Activated CD4-positive, alpha-beta T cell treated with anti-CD3 and anti-CD28 coated beads for 24 hours (primary cell): Measurements from ENCODE around the gene FBXO2.
A peak's percentile ranks its signal among the peaks of the same experiment; 100 is the strongest.

Experiments used
- DNase-seq, 2 donors: peaks; one replicate each; pipeline ENCODE4 v3.0.0-alpha.2; 2020; ENCODE audit warnings: low read depth in 2 of 2

The FBXO2 gene

DNA sequence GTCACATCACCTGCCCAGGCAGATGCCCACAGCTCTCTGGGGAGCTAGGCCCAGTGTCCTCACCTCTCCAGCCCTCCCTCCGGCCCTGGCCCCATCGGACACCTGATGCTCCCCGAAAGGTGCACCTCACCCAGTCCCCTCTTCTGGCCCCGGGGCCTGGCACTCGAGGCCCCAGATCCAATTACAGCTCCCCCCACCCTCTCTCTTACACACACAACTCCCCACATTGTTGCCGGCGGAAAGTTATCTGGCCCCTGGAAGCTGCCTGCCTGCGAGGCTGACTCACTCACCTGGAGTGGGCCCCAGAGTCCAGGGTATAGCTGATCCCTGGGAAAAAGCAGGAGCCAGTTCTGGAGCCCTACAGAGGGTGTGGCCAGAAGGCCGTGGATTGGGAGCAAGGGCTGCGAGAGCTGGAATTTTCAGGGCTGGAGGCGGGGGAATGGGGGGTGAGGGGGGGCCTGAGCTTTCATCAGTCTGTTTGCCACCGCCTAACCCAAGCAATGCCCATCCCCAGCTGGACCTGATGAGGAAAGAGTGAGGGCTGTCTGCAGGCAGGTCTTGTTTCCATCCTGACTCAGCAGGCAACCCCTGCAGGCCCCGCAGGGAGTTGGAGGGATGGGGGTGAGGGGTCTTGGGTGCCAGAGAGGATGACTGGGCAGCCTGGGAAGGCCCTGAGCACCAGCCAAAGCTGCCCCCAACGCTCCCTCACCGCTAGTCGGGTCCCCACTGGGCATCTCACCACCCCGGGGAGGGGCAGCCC, 948 bp downstream of the FBXO2 start:
- no peak for DNase-seq

GRCh38 chr1:11652203-11652780, 1.9 kb downstream of the FBXO2 start:
- DNase-seq: no peak

DNA sequence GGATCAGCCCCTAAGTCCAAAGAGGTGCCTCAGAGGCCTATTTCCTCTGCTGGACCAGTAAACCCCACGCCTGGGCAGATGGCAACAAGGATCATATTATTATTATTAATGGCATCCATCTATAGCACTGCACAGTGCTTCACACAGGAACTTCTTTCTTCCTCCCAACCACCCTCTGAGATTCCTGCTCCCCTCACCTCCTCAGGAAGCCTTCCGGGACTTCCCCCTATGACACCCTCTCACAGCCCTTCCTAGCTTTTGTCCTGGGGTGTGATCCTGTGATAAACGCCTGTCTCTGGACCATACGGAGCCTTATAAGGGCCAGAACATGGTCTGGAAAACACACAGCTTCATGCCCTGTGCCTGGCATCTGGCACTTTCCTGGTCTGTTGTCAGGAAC, 3.2 kb downstream of the FBXO2 start:
- DNase-seq: no peak

DNA sequence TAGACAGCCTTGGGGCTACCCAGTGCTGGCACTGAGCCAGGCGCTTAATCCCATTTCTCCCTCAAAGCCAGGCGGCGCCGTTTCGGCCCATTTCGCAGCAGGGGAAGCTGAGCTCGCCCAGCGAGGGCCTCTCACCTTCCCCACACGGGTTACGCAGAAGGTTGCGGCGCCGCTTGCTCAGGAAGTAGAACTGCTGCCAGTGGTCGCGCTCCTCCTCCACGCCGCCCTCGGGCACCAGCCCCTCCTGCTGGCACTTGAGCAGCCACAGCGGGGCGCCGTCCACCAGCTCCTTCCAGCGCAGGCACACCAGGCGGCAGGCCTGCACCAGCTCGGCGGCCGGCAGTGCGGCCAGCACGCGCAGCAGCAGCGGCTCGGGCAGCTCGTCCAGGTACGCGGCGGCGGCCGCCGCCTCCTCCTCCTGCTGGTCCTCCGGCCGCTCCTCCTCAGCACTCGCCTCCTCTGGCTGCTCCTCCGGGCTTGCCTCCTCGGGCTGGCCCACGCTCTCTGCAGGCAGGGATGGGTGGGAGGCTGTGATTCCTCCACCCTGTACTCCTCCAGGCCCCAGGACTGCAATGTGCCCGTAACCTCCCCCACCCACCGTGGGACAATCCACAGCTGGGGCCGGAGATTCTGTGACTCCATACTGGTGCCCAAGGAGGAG, 3.8 kb downstream of the FBXO2 start:
- DNase-seq: peak; percentile 58 to 68

GRCh38 chr1:11649624-11650330, 4.5 kb downstream of the FBXO2 start:
- no peak for DNase-seq

GRCh38 chr1:11649237-11649623, 5.0 kb downstream of the FBXO2 start:
- no peak for DNase-seq

DNA sequence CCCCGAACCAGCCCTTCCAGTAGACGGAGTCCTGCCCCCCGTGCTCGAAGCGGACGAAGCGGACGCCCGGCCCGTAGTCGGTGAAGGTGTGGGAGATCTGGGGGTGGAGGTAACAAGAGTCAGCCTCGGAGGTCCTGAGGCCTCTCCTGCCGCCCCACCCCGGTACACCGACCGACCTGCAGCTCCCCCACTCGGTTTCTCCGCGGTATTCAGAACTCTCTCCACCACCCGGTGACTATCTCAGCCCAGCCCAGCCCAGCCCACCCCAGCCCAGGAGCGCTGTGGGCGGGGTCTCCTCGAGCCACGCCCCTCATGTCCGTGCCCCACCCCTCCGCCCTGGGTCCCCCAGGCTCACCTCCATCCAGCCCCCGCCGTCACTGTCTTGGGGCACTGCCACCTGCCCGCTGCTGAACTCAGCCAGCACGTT, 5.5 kb downstream of the FBXO2 start:
- peak in 1 of 2 donors; percentile 30 for DNase-seq

DNA sequence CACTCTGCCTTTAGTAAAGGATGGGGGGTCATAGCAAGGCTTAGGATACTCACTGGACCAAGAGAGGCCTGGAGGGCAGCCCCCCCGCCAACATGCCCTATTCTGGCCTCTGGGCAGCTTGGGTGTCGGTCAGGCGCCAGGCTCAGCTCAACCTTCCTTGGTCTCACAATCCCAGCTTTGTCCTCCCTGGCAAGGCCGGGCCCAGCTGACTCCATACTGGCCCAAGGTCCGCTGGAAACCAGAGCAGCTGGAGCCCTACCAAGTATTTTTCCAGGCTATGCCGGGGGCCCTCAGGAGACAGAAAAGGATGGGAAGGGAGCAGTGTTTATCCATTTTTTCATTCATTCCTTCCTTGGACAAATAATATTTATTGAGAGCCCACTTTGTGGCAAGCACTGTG, 6.2 kb downstream of the FBXO2 start:
- DNase-seq: no peak

GRCh38 chr1:11647333-11647732, 6.9 kb downstream of the FBXO2 start:
- no peak for DNase-seq

- DNase-seq: no peak
Observed at GRCh38 chr1:11646317-11646716, 7.9 kb downstream of the FBXO2 start.

GRCh38 chr1:11645670-11646265, 8.5 kb downstream of the FBXO2 start:
- DNase-seq: peak; percentile 76 to 84

DNA sequence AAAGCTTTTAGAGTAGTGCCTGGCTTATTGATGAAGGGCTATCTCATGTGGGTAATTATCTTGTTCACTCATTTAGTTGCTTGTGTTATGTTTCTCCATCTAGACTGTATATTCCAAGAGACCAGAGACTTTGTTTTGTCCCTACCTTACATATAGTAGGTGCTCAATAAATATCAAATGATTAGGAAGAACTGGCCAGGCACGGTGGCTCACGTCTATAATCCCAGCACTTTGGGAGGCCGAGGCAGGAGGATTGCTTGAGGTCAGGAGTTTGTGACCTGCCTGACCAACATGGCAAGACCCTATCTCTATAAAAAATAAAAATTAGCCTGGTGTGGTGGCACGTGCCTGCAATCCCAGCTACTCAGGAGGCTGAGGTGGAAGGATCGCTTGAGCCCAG, 9.0 kb downstream of the FBXO2 start:
- DNase-seq: no peak

GRCh38 chr1:11643782-11644181, 10.4 kb downstream of the FBXO2 start:
- DNase-seq: no peak

GRCh38 chr1:11642418-11643017, 11.7 kb downstream of the FBXO2 start:
- DNase-seq: peak; percentile 54 to 64

- no peak for DNase-seq
Observed at GRCh38 chr1:11641776-11642305, 12.4 kb downstream of the FBXO2 start.

GRCh38 chr1:11640944-11641343, 13.3 kb downstream of the FBXO2 start:
- no peak for DNase-seq

DNA sequence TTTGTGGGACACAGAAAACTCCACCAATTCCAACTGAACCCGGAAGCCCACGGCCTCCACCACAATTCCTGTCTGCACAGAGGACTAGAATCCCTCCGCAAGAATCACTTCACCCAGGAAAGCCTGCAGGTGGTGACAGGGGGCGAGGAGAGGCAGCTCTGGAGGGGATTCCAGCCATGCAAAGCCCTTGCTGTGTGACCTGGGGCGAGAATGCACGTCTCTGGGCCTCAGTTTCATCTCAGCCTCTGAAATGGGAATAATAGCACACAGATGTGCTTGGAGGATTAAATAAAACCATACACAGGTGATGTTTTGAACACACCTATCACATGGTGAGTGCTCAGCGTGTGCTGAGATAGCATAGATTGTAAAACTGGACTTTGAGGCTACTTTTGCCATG, 14.1 kb downstream of the FBXO2 start:
- DNase-seq: no peak

GRCh38 chr1:11639372-11639771, 14.9 kb downstream of the FBXO2 start:
- no peak for DNase-seq

DNA sequence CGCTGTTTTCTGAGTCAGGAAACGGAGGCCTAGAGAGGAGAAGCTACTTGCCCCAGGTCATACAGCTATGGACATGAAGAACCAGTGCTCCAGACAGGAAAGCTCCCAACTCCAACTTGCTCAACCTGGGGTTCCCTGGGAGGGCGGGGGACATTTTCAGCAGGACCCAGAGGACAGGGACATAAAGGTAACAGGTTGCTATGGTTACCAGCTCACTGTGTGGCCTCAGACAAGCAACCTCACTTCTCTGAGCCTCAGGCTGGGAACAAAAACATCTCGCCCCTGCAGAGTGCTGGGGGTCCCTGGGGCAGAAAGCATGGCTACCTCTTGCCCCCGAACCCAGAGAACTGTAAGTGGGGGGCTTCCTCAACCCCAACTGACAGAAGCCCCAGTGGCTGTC, 16.1 kb downstream of the FBXO2 start:
- no peak for DNase-seq

DNA sequence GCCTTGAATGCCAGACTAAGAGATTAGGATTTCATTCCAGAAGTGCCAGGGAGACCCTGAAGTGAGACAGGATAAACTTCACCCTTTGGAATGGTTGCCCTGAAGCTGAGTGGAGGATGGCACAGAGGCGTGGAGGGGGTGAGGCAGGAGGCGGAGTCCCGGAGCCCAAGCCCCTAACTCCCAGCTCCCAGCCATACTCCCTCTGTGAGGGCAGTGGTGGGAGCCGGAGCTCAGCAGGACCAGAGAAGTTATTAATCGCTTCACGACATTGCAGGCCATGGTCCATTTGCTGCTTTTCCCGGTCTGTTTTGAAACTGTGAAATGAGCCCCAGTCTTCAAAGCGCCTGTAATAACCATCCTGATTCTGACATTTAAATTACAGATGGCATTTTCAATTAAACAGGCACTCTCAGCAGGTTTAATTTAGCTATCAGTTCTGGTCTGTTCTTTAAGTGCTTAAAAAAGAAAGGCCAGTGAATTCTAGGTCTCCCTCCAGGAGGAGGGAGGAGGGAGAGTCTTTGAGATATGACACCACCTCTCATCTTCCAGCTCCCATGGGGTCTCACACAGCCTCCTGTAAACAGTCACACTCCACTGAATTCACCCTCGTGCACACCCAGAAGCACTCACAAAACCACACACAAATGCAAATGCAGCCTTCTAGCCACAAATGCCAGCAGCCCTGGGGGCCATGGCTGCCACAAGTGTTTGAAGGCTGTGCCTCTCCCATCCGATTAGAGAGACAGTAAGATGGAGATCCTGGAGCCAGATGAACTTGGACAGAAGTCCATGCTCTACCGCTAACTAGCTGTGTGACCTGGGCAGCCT, 19.6 kb downstream of the FBXO2 start:
- no peak for DNase-seq
